ENCODE measurements around the gene LAMTOR2.
A peak's percentile ranks its signal among the peaks of the same experiment; 100 is the strongest.

LAMTOR2 gene

DNA sequence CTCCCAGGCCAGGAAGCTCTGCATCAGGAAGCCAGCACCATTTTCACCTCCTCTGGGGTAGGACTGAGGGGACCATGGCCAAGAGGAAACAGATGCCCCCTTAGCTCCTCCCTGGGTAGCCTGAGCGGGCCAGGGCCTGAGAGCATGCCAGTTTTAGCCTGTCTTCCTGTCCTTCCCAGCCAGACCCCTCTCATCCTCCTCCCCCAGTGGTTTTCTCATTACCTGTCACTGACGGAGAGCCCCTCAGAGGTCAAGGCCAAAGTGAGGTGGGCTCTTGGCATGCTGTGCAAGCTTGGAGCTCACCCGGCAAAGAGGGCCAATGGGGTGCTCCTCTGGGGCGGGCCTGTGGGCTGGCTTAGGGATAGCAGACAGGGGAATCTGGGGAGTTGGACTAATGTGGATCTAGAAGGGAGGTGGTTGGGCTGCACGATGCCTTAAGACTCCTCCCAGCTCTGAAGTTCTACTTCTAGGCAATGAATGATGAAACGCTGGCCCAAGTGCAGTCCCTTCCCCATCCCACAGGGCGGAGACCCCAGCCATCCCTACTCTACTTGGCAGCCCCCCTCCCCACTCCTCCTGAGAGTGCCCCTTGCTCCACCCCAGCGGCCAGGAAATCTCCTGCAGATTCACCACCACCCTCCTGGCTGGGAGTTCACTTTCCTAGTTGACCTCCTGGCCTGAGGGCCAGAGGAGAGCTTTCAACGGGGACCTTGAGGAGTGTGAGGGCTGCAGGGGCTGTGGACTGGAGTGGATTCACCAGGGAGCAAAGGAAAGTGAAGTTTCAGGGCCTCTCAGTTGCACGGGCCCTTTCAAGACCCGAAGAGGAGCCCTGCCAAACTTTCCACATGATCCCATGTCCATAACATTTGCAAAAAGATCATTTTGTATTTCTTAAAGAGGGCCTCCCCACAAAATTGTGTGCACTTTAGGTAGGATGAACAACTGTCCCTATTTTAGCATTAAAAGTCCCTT lies 50.6 kb downstream of the LAMTOR2 start:
- peaks cover 54 to 62% of the 10 kb centered on the region in 2 donors for H3K4me1 ChIP-seq (ENCODE audit: control insufficient read depth in 2 of 2, insufficient read depth in 2 of 2, low read length in 2 of 2)
- peak overlapping the region; percentile 72 to 77 for H3K4me3 ChIP-seq (ENCODE audit: low read length in 2 of 2)
- no peaks in the 10 kb centered on the region for H3K9me3 ChIP-seq (ENCODE audit: control insufficient read depth in 2 of 2, low read length in 2 of 2)
- peak overlapping the region; percentile 93 to 98 for H3K27ac ChIP-seq (ENCODE audit: low read depth in 2 of 2, low read length in 2 of 2)
- H3K27me3 ChIP-seq (ENCODE audit: control insufficient read depth in 2 of 2, insufficient read depth in 2 of 2, low read length in 2 of 2): no peaks in the 10 kb centered on the region
- H3K9ac ChIP-seq (ENCODE audit: low read depth in 1 of 2, low read length in 2 of 2): peak overlapping the region; percentile 83 to 91
- no peaks in the 10 kb centered on the region for H3K36me3 ChIP-seq (ENCODE audit: control insufficient read depth in 2 of 2, insufficient read depth in 2 of 2, low read length in 2 of 2)

DNA sequence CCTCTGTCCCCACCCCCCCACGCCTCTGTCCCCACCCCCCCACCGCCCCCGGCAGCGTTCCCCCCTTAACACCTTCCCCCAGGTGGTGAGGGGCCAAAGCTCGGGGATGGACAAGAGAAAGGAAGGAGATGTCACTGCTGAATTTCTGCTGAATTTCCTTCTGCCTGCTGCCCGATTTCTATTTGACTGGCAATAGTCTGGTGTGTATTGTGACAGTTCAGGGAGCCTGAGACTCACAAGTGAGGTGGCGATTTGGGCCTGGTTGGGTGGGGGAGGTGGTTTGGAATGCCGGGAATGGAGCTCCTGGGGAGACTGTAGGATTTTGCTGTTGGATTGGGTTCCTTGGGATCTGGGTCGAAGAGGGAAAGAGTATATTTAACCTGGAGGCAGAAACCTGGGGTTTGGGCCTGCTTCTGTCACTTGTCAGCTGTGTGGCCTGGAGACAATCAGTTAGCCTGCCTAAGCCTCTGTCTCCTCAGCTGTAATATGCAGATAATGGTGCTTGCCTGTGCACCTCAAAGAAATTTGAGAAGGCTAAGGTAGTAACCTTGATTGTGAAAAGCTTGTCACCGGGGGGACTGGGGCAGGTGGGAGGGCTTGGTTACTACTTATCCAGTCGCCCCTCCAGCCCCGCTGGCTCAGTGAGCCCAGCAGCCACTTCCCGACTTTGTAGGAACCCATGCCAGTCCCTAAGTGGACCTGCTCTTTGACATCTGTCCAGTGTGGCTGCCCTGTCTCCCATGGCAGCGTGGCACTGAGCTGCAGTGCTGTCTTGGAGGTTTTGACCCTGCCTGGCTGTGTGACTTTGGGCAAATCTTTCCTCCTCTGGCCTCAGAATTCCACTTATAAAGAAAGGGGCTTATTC lies 52.3 kb downstream of the LAMTOR2 start:
- no peaks in the 10 kb centered on the region for H3K9me3 ChIP-seq (ENCODE audit: control insufficient read depth in 2 of 2, low read length in 2 of 2)
- no peaks in the 10 kb centered on the region for H3K27me3 ChIP-seq (ENCODE audit: control insufficient read depth in 2 of 2, insufficient read depth in 2 of 2, low read length in 2 of 2)
- no peaks in the 10 kb centered on the region for H3K36me3 ChIP-seq (ENCODE audit: control insufficient read depth in 2 of 2, insufficient read depth in 2 of 2, low read length in 2 of 2)
- peak overlapping the region; percentile 96 to 98 for H3K27ac ChIP-seq (ENCODE audit: low read depth in 2 of 2, low read length in 2 of 2)
- H3K4me1 ChIP-seq (ENCODE audit: control insufficient read depth in 2 of 2, insufficient read depth in 2 of 2, low read length in 2 of 2): peaks cover 42 to 47% of the 10 kb centered on the region in 2 donors
- peak overlapping the region; percentile 56 to 77 for H3K9ac ChIP-seq (ENCODE audit: low read depth in 1 of 2, low read length in 2 of 2)
- H3K4me3 ChIP-seq (ENCODE audit: low read length in 2 of 2): peak overlapping the region in 1 of 2 donors; percentile 57

DNA sequence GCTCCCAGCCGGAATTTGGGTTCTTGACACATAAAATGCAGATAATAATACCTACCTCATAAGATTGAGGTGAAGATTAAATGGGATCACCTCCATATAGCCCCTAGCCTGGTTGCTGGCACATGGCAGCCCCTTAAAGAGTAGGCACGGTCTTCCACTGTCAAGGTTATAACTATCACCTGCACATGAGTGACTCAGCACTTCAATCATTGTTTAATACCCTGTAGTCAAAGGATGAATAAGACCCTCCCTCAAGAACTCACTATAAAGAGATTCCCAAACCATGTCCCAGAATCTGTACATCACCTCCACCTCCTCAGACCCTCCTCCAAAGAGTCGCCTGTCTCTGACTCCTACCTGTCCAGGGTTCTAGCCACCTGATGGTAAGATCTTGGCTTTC lies 53.5 kb downstream of the LAMTOR2 start:
- Histone ChIP-seq H3K36me3 (ENCODE audit: control insufficient read depth in 2 of 2, insufficient read depth in 2 of 2, low read length in 2 of 2) (no peaks in the 10 kb centered on the region), H3K27me3 (ENCODE audit: control insufficient read depth in 2 of 2, insufficient read depth in 2 of 2, low read length in 2 of 2) (no peaks in the 10 kb centered on the region), H3K9me3 (ENCODE audit: control insufficient read depth in 2 of 2, low read length in 2 of 2) (no peaks in the 10 kb centered on the region), H3K4me1 (ENCODE audit: control insufficient read depth in 2 of 2, insufficient read depth in 2 of 2, low read length in 2 of 2) (peaks cover 30 to 35% of the 10 kb centered on the region in 2 donors), H3K9ac (ENCODE audit: low read depth in 1 of 2, low read length in 2 of 2) (no peak overlapping the region), H3K27ac (ENCODE audit: low read depth in 2 of 2, low read length in 2 of 2) (no peak overlapping the region), H3K4me3 (ENCODE audit: low read length in 2 of 2) (no peak overlapping the region)
